ENCODE data around the gene PDIA6. TPM values are rescaled to one million over a fixed set of nuclear protein-coding genes. Genes with fewer than 3 reads are reported as not detected.
A peak's percentile ranks its signal among the peaks of the same experiment; 100 is the strongest.

PDIA6 gene
- total and polyA plus RNA-seq, 2 of the 4 experiments (the other 2 are of a cell fraction) = 204 to 349 TPM

- H3K4me2 ChIP-seq (ENCODE audit: low read depth, low read length) = no peak overlapping the region
- no peak for DNase-seq
- H4K91ac ChIP-seq (ENCODE audit: insufficient read depth, low read depth, low read length) = no peak overlapping the region
- no peak overlapping the region for H3K27ac ChIP-seq (ENCODE audit: insufficient read depth, low read length)
- no peak overlapping the region for H2BK15ac ChIP-seq (ENCODE audit: low read depth, low read length)
- no peaks in the 10 kb centered on the region for H3K9me3 ChIP-seq (ENCODE audit: control insufficient read depth, insufficient read depth, low read length)
- no peaks in the 10 kb centered on the region for H3K9me1 ChIP-seq (ENCODE audit: insufficient read depth, low read length)
- no peak overlapping the region for H2BK20ac ChIP-seq (ENCODE audit: low read depth, low read length)
- ChIA-PET CTCF (no interaction called here), POLR2A (ENCODE audit: unreplicated experiment) (no interaction called here)
- dilution Hi-C loops (cut with HindIII; ENCODE audit: low sequenced_read_pairs, unreplicated experiment) = no loop called here
- in situ Hi-C loops (cut with MboI; ENCODE audit: low sequenced_read_pairs) = no loop called here
- BruUV-seq (replicated peaks) = no TSS peak
- peaks cover 35 to 67% of the 10 kb centered on the region in 2 experiments for H3K79me1 ChIP-seq (ENCODE audit: low read depth in 1 of 2, low read length in 2 of 2)
- H3K36me3 ChIP-seq (ENCODE audit: control insufficient read depth, insufficient read depth, low read length) = peaks cover 29% of the 10 kb centered on the region
- no peak overlapping the region for H3K14ac ChIP-seq (replicated peaks; ENCODE audit: low read depth, low read length)
- no peak overlapping the region for H3K56ac ChIP-seq (ENCODE audit: extremely low read depth, insufficient read depth, low read length)
- H2AK5ac ChIP-seq (ENCODE audit: low read depth, low read length) = no peak overlapping the region
- no peak for TF ChIP-seq BHLHE40 (IDR thresholded peaks at IDR 0.05; ENCODE audit: low read depth, low read length)
- TF ChIP-seq, protein P1, sequence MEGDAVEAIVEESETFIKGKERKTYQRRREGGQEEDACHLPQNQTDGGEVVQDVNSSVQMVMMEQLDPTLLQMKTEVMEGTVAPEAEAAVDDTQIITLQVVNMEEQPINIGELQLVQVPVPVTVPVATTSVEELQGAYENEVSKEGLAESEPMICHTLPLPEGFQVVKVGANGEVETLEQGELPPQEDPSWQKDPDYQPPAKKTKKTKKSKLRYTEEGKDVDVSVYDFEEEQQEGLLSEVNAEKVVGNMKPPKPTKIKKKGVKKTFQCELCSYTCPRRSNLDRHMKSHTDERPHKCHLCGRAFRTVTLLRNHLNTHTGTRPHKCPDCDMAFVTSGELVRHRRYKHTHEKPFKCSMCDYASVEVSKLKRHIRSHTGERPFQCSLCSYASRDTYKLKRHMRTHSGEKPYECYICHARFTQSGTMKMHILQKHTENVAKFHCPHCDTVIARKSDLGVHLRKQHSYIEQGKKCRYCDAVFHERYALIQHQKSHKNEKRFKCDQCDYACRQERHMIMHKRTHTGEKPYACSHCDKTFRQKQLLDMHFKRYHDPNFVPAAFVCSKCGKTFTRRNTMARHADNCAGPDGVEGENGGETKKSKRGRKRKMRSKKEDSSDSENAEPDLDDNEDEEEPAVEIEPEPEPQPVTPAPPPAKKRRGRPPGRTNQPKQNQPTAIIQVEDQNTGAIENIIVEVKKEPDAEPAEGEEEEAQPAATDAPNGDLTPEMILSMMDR (conservative IDR thresholded peaks at IDR 0.05; ENCODE audit: low read depth, low read length) = 0 out of 2 replicates have a peak, but pooled peaks have one; percentile 8
- H3K18ac ChIP-seq (ENCODE audit: low read depth, low read length) = no peak overlapping the region
- peaks cover 61% of the 10 kb centered on the region for H4K20me1 ChIP-seq (ENCODE audit: insufficient read depth, low read length)
- no CpG with 5 or more reads among the region's 8 CpGs for WGBS, 2 experiments (ENCODE audit: extremely low coverage in 2 of 2, insufficient read length in 1 of 2)
- H2AFZ ChIP-seq (replicated peaks; ENCODE audit: low read length, poor library complexity) = no peak overlapping the region
- no peak overlapping the region for H3K4ac ChIP-seq (ENCODE audit: low read depth, low read length)
- no peak overlapping the region for H3K23ac ChIP-seq (ENCODE audit: low read depth, low read length)
- no peak overlapping the region for H3K9ac ChIP-seq (ENCODE audit: low read depth, low read length)
- H3K27me3 ChIP-seq (ENCODE audit: control insufficient read depth, insufficient read depth, low read length) = no peaks in the 10 kb centered on the region
- ATAC-seq (ENCODE audit: low read depth) = no peak
- no peak overlapping the region for H4K5ac ChIP-seq (ENCODE audit: low read depth, low read length)
- H3K4me1 ChIP-seq (ENCODE audit: control insufficient read depth, insufficient read depth, low read length) = no peaks in the 10 kb centered on the region
- no peak overlapping the region for H4K8ac ChIP-seq (ENCODE audit: low read depth in 2 of 2, low read length in 2 of 2)
- H2BK5ac ChIP-seq (ENCODE audit: low read depth, low read length, poor library complexity, severe bottlenecking) = no peak overlapping the region
- H2AK9ac ChIP-seq (replicated peaks; ENCODE audit: low read depth, low read length, poor library complexity) = no peak overlapping the region
- intact Hi-C loops (cut with micrococcal nuclease) = no loop called here
- no peak overlapping the region for H2BK120ac ChIP-seq (ENCODE audit: low read depth, low read length)
- no peak overlapping the region for H3K4me3 ChIP-seq (ENCODE audit: insufficient read depth, low read depth, low read length)
Measured at GRCh38 chr2:10798783-10799182, 13.8 kb downstream of the PDIA6 start.
